CD4-positive, CD25-positive, alpha-beta regulatory T cell (primary cell): ENCODE results near the gene CFAP119. TPM values are rescaled to one million over a fixed set of nuclear protein-coding genes. Genes with fewer than 3 reads are reported as not detected.

Experiments
- ATAC-seq, 2 donors: fragments of 150-1000 bp; cut with Tn5 transposase; one replicate each; pipeline ENCODE4 v1.10.0; 2021; ENCODE audit warnings: low read depth in 2 of 2, moderate number of reproducible peaks in 2 of 2, moderate library complexity in 1 of 2
- DNase-seq, 3 donors: peaks; one replicate each; pipeline versions ENCODE4 v3.0.0 to v3.0.0-alpha.2; 2012 to 2022; ENCODE audit warnings: mixed read lengths in 1 of 3
- H3K27ac ChIP-seq: one replicate; pipeline ENCODE4 v1.7.0; 2013; ENCODE audit warnings: mild to moderate bottlenecking, low read length; ENCODE audit not compliant: insufficient read depth, poor library complexity, severe bottlenecking
- H3K27me3 ChIP-seq: one replicate; pipeline ENCODE4 v1.7.0; 2013; ENCODE audit warnings: low read length; ENCODE audit not compliant: control insufficient read depth, insufficient read depth
- H3K36me3 ChIP-seq: one replicate; pipeline ENCODE4 v1.7.0; 2013; ENCODE audit warnings: mild to moderate bottlenecking, low read length, moderate library complexity; ENCODE audit not compliant: control insufficient read depth, insufficient read depth
- H3K4me1 ChIP-seq: 2 replicates; pipeline ENCODE4 v1.7.0; 2013; ENCODE audit warnings: mild to moderate bottlenecking, low read length; ENCODE audit not compliant: insufficient read depth, control insufficient read depth, poor library complexity, severe bottlenecking
- H3K4me3 ChIP-seq: one replicate; pipeline ENCODE4 v1.7.0; 2013; ENCODE audit warnings: low read depth, mild to moderate bottlenecking, low read length, moderate library complexity
- H3K9me3 ChIP-seq, 2 experiments: 1 replicate in 1 of 2; 2 replicates in 1 of 2; pipeline ENCODE4 v1.7.0; 2013; ENCODE audit warnings: low read length in 2 of 2, mild to moderate bottlenecking in 1 of 2, moderate library complexity in 1 of 2; ENCODE audit not compliant: control insufficient read depth in 2 of 2
- H3K27ac Mint-ChIP-seq, 3 donors: one replicate each; pipeline ENCODE4 v1.8.0; 2020 to 2022; ENCODE audit warnings: mild to moderate bottlenecking in 3 of 3, mixed read lengths in 3 of 3, moderate library complexity in 2 of 3
- H3K27me3 Mint-ChIP-seq: one replicate; pipeline ENCODE4 v1.8.0; 2022; ENCODE audit warnings: mild to moderate bottlenecking, mixed read lengths
- H3K36me3 Mint-ChIP-seq: one replicate; pipeline ENCODE4 v1.8.0; 2020; ENCODE audit warnings: mixed read lengths
- H3K4me1 Mint-ChIP-seq, 4 donors: one replicate each; pipeline ENCODE4 v1.8.0; 2020 to 2022; ENCODE audit warnings: mixed read lengths in 4 of 4, mild to moderate bottlenecking in 1 of 4
- H3K4me3 Mint-ChIP-seq, 4 donors: one replicate each; pipeline ENCODE4 v1.8.0; 2020 to 2022; ENCODE audit warnings: mild to moderate bottlenecking in 4 of 4, mixed read lengths in 4 of 4, moderate library complexity in 3 of 4
- H3K9me3 Mint-ChIP-seq, 7 donors: one replicate each; pipeline ENCODE4 v1.8.0; 2020 to 2022; ENCODE audit warnings: mixed read lengths in 7 of 7, mild to moderate bottlenecking in 3 of 7, moderate library complexity in 2 of 7
- polyA plus RNA-seq, 4 donors: library from polyadenylated mRNA; unstranded; fragments of 300-500 nt; fragmentation: Illumina TruSeq; gene quantifications; one replicate each; pipeline ENCODE4 v1.2.3, GENCODE V29; 2021
- total RNA-seq: library from RNA; stranded (reverse); gene quantifications from one replicate; pipeline ENCODE4 v1.2.3, GENCODE V29; 2022

Gene CFAP119
- total and polyA plus RNA-seq, 5 donors from 2014 or later: 0.23 to 1.8 (median 1.0) TPM; not detected in 1

DNA sequence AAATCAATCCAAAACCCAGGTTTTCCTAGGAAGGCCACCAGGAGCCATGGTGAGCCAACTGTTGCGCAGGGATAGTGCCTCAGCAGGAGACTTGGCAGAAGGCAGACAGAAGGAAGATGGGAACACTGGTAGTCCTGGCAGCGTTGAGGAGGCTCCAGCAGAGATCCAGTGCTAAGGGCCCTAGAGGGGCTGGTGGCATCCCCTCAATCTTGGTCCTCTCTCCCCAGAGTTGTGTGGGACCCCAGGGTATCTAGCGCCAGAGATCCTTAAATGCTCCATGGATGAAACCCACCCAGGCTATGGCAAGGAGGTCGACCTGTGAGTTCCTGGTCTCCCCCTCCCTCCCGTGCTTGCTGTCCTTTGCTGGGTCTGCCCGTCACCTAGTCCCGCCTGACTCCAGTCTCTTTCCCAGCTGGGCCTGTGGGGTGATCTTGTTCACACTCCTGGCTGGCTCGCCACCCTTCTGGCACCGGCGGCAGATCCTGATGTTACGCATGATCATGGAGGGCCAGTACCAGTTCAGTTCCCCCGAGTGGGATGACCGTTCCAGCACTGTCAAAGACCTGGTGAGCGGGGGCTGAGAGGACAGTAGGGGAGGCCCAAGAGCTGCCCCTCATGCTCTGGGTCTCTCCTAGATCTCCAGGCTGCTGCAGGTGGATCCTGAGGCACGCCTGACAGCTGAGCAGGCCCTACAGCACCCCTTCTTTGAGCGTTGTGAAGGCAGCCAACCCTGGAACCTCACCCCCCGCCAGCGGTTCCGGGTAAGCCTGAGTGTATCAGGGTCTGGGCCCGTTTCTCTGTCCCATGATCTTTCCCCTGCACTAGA lies 5.7 kb downstream of the CFAP119 start:
- Mint-ChIP-seq H3K27ac (no peak overlapping the region), H3K9me3 (no peaks in the 10 kb centered on the region), H3K4me3 (peak overlapping the region in 1 of 4 donors; percentile 73), H3K27me3 (no peaks in the 10 kb centered on the region), H3K4me1 (peaks cover 0 to 10% (median 9%) of the 10 kb centered on the region in 4 donors), H3K36me3 (peaks cover 20% of the 10 kb centered on the region)
- Histone ChIP-seq H3K27ac (no peak overlapping the region), H3K36me3 (peaks cover 28% of the 10 kb centered on the region), H3K9me3 (no peaks in the 10 kb centered on the region), H3K4me3 (no peak overlapping the region), H3K4me1 (peaks cover 5% of the 10 kb centered on the region), H3K27me3 (no peaks in the 10 kb centered on the region)
- ATAC-seq (no peak), DNase-seq (no peak)

DNA sequence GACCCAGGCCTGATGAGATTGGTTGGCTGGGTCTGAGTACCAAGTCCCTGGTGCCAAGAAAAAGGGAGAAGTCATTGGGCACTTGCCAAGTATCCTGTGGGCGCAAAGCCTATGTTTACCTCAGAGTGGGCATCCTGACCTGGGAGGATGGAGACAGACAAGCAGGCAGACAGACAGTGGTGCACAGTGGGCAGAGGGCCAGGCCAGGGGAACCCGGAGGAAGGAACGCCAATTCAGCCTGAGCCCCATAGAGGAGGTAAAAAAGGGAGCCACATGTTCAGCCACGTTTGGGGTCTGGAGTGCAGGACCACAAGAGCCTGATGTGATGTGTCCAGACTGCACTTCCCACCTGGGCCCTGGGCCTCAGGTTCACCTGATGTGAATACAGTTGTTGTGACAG lies 8.3 kb downstream of the CFAP119 start:
- no peak for DNase-seq
- Histone ChIP-seq H3K27ac (no peak overlapping the region), H3K9me3 (no peaks in the 10 kb centered on the region), H3K4me3 (no peak overlapping the region), H3K36me3 (peaks cover 35% of the 10 kb centered on the region), H3K27me3 (no peaks in the 10 kb centered on the region), H3K4me1 (peaks cover 2% of the 10 kb centered on the region)
- H3K27me3 Mint-ChIP-seq: no peaks in the 10 kb centered on the region
- H3K4me1 Mint-ChIP-seq: peaks cover 0 to 18% (median 11%) of the 10 kb centered on the region in 4 donors
- no peaks in the 10 kb centered on the region for H3K9me3 Mint-ChIP-seq
- no peak overlapping the region for H3K4me3 Mint-ChIP-seq
- ATAC-seq: no peak
- H3K27ac Mint-ChIP-seq: no peak overlapping the region
- peaks cover 29% of the 10 kb centered on the region for H3K36me3 Mint-ChIP-seq

DNA sequence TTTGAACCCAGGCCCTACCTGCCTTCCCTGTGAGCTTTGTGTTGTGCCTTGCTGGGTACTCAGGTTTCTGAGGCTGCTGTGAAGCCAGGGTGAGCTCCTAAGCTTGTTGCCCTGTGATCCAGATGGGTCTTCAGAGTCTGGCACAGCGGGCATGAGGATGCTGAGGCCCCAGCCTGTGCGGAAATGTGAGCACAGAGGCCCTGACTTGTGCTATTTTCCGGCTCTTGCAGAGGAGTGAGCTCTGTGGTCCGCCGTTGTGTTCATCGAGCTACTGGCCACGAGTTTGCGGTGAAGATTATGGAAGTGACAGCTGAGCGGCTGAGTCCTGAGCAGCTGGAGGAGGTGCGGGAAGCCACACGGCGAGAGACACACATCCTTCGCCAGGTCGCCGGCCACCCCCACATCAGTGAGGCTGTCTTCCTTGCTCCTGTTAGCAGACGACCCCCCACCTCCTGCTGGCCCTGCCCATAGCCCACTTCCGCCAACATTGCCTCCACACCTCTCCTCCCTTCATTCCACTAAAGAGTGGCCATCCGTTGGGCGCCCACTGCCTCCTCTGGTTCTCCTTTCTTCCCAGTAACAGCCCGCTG lies 10.9 kb downstream of the CFAP119 start:
- no peak overlapping the region for H3K27ac ChIP-seq
- peaks cover 5 to 32% (median 20%) of the 10 kb centered on the region in 4 donors for H3K4me1 Mint-ChIP-seq

DNA sequence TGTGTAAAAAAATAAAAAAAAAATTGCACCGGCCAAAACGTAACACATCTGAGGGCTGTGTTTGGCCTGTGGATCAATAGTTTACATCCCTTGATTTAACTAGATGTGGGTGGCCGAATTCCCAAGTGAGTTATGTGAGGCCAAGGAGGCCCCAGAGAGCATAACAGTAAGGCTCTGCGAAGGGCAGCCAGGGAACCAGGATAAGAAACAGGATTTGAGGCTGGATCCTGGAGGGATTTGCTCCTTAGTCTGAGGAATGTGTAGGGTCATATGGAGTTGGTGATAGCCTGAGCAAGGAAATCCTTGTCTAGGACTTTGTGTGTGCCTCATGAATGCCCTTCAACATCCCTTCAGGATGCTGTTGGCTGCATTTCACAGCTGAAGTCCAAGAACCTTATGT lies 11.7 kb downstream of the CFAP119 start:
- H3K27ac Mint-ChIP-seq: peak overlapping the region in 1 of 3 donors; percentile 58
- H3K4me3 ChIP-seq: no peak overlapping the region
- no peaks in the 10 kb centered on the region for H3K9me3 Mint-ChIP-seq
- peaks cover 30% of the 10 kb centered on the region for H3K36me3 ChIP-seq
- H3K4me1 Mint-ChIP-seq: peaks cover 5 to 32% (median 21%) of the 10 kb centered on the region in 4 donors
- peak overlapping the region; percentile 84 to 94 (median 92) for H3K4me3 Mint-ChIP-seq
- peaks cover 20% of the 10 kb centered on the region for H3K36me3 Mint-ChIP-seq
- no peak overlapping the region for H3K27ac ChIP-seq
- H3K27me3 ChIP-seq: no peaks in the 10 kb centered on the region
- no peaks in the 10 kb centered on the region for H3K9me3 ChIP-seq
- H3K27me3 Mint-ChIP-seq: no peaks in the 10 kb centered on the region
- peaks cover 9% of the 10 kb centered on the region for H3K4me1 ChIP-seq
- DNase-seq: no peak
- no peak for ATAC-seq

More for the DNA sequence above, 10.9 kb downstream of the CFAP119 start:
- Histone ChIP-seq H3K4me1 (peaks cover 9% of the 10 kb centered on the region), H3K4me3 (no peak overlapping the region), H3K9me3 (no peaks in the 10 kb centered on the region), H3K36me3 (peaks cover 31% of the 10 kb centered on the region), H3K27me3 (no peaks in the 10 kb centered on the region)
- H3K27me3 Mint-ChIP-seq: no peaks in the 10 kb centered on the region
- no peaks in the 10 kb centered on the region for H3K9me3 Mint-ChIP-seq
- H3K27ac Mint-ChIP-seq: peak overlapping the region in 1 of 3 donors; percentile 58
- peak overlapping the region; percentile 22 to 94 (median 85) for H3K4me3 Mint-ChIP-seq
- peaks cover 26% of the 10 kb centered on the region for H3K36me3 Mint-ChIP-seq
- DNase-seq: no peak
- no peak for ATAC-seq

DNA sequence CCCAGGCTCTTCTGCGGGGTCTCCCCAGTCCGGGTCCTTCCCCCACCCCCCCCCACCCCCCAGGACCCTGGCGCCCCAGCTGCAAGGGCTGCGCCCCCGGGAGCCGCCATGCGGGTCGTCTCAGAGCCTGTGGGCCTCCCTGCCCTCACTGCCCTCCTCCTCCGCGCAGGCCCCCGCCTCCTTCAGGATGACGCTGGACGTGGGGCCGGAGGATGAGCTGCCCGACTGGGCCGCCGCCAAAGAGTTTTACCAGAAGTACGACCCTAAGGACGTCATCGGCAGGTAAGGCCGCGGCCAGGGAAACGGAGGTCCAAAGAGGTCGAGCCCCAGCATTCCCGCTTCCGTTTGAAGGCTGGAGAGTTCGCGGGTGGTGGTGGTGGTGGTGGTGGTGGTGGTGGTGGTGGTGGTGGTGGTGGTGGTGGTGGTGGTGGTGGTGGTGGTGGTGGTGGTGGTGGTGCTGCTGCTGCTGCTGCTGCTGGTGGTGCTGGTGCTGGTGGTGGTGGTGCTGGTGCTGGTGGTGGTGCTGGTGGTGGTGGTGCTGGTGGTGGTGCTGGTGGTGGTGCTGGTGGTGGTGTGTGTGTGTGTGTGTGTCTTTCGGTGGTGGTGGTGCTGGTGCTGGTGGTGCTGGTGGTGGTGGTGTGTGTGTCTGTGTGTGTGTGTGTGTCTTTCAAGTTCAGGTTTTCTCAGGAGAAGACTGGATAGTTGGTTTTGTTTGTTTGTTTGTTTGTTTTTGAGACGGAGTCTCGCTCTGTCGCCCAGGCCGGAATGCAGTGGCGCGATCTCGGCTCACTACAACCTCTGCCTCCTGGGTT lies 13.0 kb downstream of the CFAP119 start:
- H3K27me3 ChIP-seq: no peaks in the 10 kb centered on the region
- DNase-seq (peak; percentile 12 to 32 (median 27)), ATAC-seq (no peak)
- peak overlapping the region in 2 of 3 donors; percentile 78 to 93 for H3K27ac Mint-ChIP-seq
- H3K4me3 ChIP-seq: no peak overlapping the region
- peak overlapping the region; percentile 91 to 98 (median 95) for H3K4me3 Mint-ChIP-seq
- no peaks in the 10 kb centered on the region for H3K9me3 Mint-ChIP-seq
- peaks cover 22% of the 10 kb centered on the region for H3K36me3 Mint-ChIP-seq
- H3K27ac ChIP-seq: peak overlapping the region; percentile 68
- no peaks in the 10 kb centered on the region for H3K27me3 Mint-ChIP-seq
- peaks cover 9% of the 10 kb centered on the region for H3K4me1 ChIP-seq
- H3K4me1 Mint-ChIP-seq: peaks cover 5 to 32% (median 21%) of the 10 kb centered on the region in 4 donors
- peaks cover 27% of the 10 kb centered on the region for H3K36me3 ChIP-seq
- H3K9me3 ChIP-seq: no peaks in the 10 kb centered on the region

DNA sequence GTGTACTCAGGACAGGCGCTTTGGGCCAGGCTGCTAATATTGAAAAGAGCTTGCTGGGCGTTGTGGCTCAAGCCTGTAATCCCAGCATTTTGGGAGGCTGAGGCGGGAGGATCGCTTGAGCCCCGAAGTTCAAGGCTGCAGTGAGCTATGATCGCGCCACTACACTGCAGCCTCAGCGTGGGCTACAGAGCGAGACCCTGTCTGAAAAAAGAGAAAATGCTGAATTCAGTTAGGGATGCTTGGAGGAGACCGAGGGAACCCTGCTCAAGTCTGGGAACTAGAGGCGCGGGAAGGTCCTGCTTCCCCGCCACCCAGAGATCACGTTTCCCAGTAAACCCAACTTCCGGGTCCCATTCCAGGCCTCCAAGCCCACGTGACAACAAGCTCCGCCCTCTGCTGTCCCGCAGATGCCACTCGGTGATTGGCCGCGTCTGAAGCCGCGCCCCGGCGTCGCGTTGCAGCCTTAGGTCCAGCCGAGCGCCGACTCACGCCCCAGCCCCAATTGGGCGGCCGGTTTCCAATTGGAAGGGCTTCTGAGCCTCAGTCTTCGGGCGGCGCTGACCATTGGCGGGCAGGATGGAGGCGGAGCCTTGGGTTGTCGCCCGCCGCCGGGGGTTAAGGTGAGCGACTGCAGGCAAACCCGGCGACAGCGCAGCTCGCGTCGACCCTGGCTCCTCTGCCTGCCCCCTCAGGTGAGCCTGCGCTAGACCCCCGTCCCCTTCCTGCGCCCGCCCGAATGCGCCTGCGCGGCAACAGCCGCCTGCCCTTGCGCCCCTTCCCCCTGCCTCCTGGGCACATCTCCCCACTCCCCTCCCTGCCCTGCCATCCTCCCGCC lies 13.8 kb downstream of the CFAP119 start, which contains the start of gene PHKG2:
TSS of gene PHKG2 (plus strand) at position 627 of the 835 bp plus-strand sequence. CDS start 396 bp downstream, outside the sequence.
- Histone ChIP-seq H3K27ac (peak within 1 kb of the TSS; percentile 78), H3K4me3 (peak within 1 kb of the TSS; percentile 87), H3K9me3 (no peaks in the 10 kb centered on the region), H3K27me3 (no peaks in the 10 kb centered on the region), H3K4me1 (peaks cover 9% of the 10 kb centered on the region), H3K36me3 (peaks cover 19% of the 10 kb centered on the region)
- Mint-ChIP-seq H3K4me3 (peak within 1 kb of the TSS; percentile 91 to 98 (median 95)), H3K36me3 (peaks cover 22% of the 10 kb centered on the region), H3K27ac (peak within 1 kb of the TSS; percentile 93 to 95 (median 94)), H3K4me1 (peaks cover 5 to 32% (median 21%) of the 10 kb centered on the region in 4 donors), H3K9me3 (no peaks in the 10 kb centered on the region), H3K27me3 (no peaks in the 10 kb centered on the region)
- ATAC-seq: peak; percentile 99
- peak; percentile 94 to 99 (median 96) for DNase-seq
